Epidermal melanocyte (primary cell): ENCODE measurements around the gene SLC4A1.
"Not testable (repeated sequence)": the region's sequence is repeated elsewhere in the genome, so short reads cannot be mapped to it uniquely, and the experiment has no call there.

ENCODE experiments used
- DNase-seq: peaks from one replicate; pipeline ENCODE4 v3.0.0; 2011; ENCODE audit warnings: low spot score; ENCODE audit not compliant: insufficient read length

SLC4A1 gene

GRCh38 chr17:44257815-44258760 lies 9.8 kb downstream of the SLC4A1 start:
- no peak for DNase-seq

- DNase-seq, result no peak
These were observed 11.3 kb downstream of the SLC4A1 start for GRCh38 chr17:44256671-44257070.

GRCh38 chr17:44255915-44256314 lies 12.0 kb downstream of the SLC4A1 start:
- no peak for DNase-seq

- no peak for DNase-seq
These were observed 13.4 kb downstream of the SLC4A1 start for GRCh38 chr17:44254361-44255095.

- no peak for DNase-seq
These were observed 14.9 kb downstream of the SLC4A1 start for GRCh38 chr17:44253006-44253405.

GRCh38 chr17:44251062-44251461 lies 16.9 kb downstream of the SLC4A1 start:
- no peak for DNase-seq

GRCh38 chr17:44249501-44250246 lies 18.3 kb downstream of the SLC4A1 start:
- no peak for DNase-seq

- no peak for DNase-seq
These were observed 19.8 kb downstream of the SLC4A1 start for GRCh38 chr17:44247876-44248736.

- DNase-seq, result no peak
These were observed 20.5 kb downstream of the SLC4A1 start for GRCh38 chr17:44247440-44247841.

- no peak for DNase-seq
These were observed 26.8 kb downstream of the SLC4A1 start for GRCh38 chr17:44241106-44241624.

GRCh38 chr17:44237886-44238285 lies 30.0 kb downstream of the SLC4A1 start:
- DNase-seq, result not testable (repeated sequence)

GRCh38 chr17:44236444-44236991 lies 31.4 kb downstream of the SLC4A1 start:
- DNase-seq, result no peak

- no peak for DNase-seq
These were observed 32.4 kb downstream of the SLC4A1 start for GRCh38 chr17:44235583-44235936.

- no peak for DNase-seq
These were observed 34.4 kb downstream of the SLC4A1 start for GRCh38 chr17:44233582-44233981.

- DNase-seq, result no peak
These were observed 35.9 kb downstream of the SLC4A1 start for GRCh38 chr17:44232061-44232460.

GRCh38 chr17:44230140-44230539 lies 37.8 kb downstream of the SLC4A1 start:
- DNase-seq, result no peak

- no peak for DNase-seq
These were observed 38.8 kb downstream of the SLC4A1 start for GRCh38 chr17:44229090-44229489.

- peak; percentile 78 for DNase-seq
These were observed 44.3 kb downstream of the SLC4A1 start for GRCh38 chr17:44223541-44224071.

GRCh38 chr17:44222112-44222869 lies 45.6 kb downstream of the SLC4A1 start:
- DNase-seq, result peak; percentile 62

GRCh38 chr17:44221862-44222111 lies 46.1 kb downstream of the SLC4A1 start:
- DNase-seq, result no peak
